Measurements from ENCODE around the gene NTN1. TPM values are rescaled to one million over a fixed set of nuclear protein-coding genes. Genes with fewer than 3 reads are reported as not detected.
A peak's percentile ranks its signal among the peaks of the same experiment; 100 is the strongest.

NTN1 gene
- total and polyA plus RNA-seq, 12 donors, result 0.12 to 0.84 (median 0.28) TPM

- 60 to 75% (median 69%) methylated on average over 4 of the region's 4 CpGs for WGBS, 4 donors
- intact Hi-C loops (cut with DNase I), result no loop called here
These were observed 2.6 kb upstream of the NTN1 start for GRCh38 chr17:9018726-9019125.

GRCh38 chr17:9020096-9020823 lies 1.1 kb upstream of the NTN1 start:
- no peaks in the 10 kb centered on the region for H3K9me3 ChIP-seq (replicated peaks in 1 of 3)
- intact Hi-C loops (cut with DNase I), result no loop called here
- peaks cover 20 to 25% of the 10 kb centered on the region in 2 donors for H3K4me1 ChIP-seq (replicated peaks in 1 of 2)
- H3K36me3 ChIP-seq (replicated peaks in 1 of 2), result no peaks in the 10 kb centered on the region
- no peak for DNase-seq
- H3K4me3 ChIP-seq, result no peak overlapping the region
- no peak for TF ChIP-seq CTCF (IDR thresholded peaks at IDR 0.05)
- TF ChIP-seq POLR2A (IDR thresholded peaks at IDR 0.05), result no peak
- H3K27me3 ChIP-seq, result peaks cover 45% of the 10 kb centered on the region
- no peak overlapping the region for H3K27ac ChIP-seq
- WGBS, 4 donors, result 47 to 64% (median 57%) methylated on average over 17 to 20 of the region's 20 CpGs

More at GRCh38 chr17:9018726-9019125, 2.6 kb upstream of the NTN1 start:
- Histone ChIP-seq H3K4me1 (replicated peaks in 1 of 2) (peaks cover 20 to 25% of the 10 kb centered on the region in 2 donors), H3K4me3 (no peak overlapping the region), H3K9me3 (replicated peaks in 1 of 3) (no peaks in the 10 kb centered on the region), H3K27me3 (peaks cover 30% of the 10 kb centered on the region), H3K27ac (no peak overlapping the region), H3K36me3 (replicated peaks in 1 of 2) (no peaks in the 10 kb centered on the region)
- TF ChIP-seq POLR2A (IDR thresholded peaks at IDR 0.05) (no peak), CTCF (IDR thresholded peaks at IDR 0.05) (no peak)
- DNase-seq, result no peak

- H3K4me3 ChIP-seq, result peak overlapping the region in 2 of 4 donors; percentile 28 to 76
- 0 to 3% (median 2%) methylated on average over 12 to 25 of the region's 25 CpGs for WGBS, 4 donors
- no peaks in the 10 kb centered on the region for H3K36me3 ChIP-seq (replicated peaks in 1 of 2)
- no peak for DNase-seq
- H3K4me1 ChIP-seq (replicated peaks in 1 of 2), result peaks cover 20 to 25% of the 10 kb centered on the region in 2 donors
- peaks cover 50% of the 10 kb centered on the region for H3K27me3 ChIP-seq
- no peaks in the 10 kb centered on the region for H3K9me3 ChIP-seq (replicated peaks in 1 of 3)
- intact Hi-C loops (cut with DNase I), result no loop called here
- TF ChIP-seq POLR2A (IDR thresholded peaks at IDR 0.05), result no peak
- no peak for TF ChIP-seq CTCF (IDR thresholded peaks at IDR 0.05)
- no peak overlapping the region for H3K27ac ChIP-seq
These were observed 519 bp upstream of the NTN1 start for GRCh38 chr17:9020824-9021157.

- WGBS, 4 donors, result 1% methylated on average over 70 to 79 of the region's 79 CpGs; no CpG with 5 or more reads in 2 of the 4 donors
- intact Hi-C loops (cut with DNase I), result no loop called here
These were observed 772 bp downstream of the NTN1 start for GRCh38 chr17:9021992-9022572.

More at GRCh38 chr17:9021992-9022572, 772 bp downstream of the NTN1 start:
- Histone ChIP-seq H3K4me3 (peak overlapping the region in 2 of 4 donors; percentile 28 to 76), H3K9me3 (replicated peaks in 1 of 3) (no peaks in the 10 kb centered on the region), H3K4me1 (replicated peaks in 1 of 2) (peaks cover 20 to 25% of the 10 kb centered on the region in 2 donors), H3K27ac (no peak overlapping the region), H3K36me3 (replicated peaks in 1 of 2) (no peaks in the 10 kb centered on the region), H3K27me3 (peaks cover 60% of the 10 kb centered on the region)
- TF ChIP-seq POLR2A (IDR thresholded peaks at IDR 0.05), result no peak
- no peak for TF ChIP-seq CTCF (IDR thresholded peaks at IDR 0.05)
- peak in 1 of 7 donors; percentile 13 for DNase-seq

All from adrenal gland (tissue), 12 donors.